GM12892 (cell line): ENCODE data around the gene FBXL19.

ENCODE experiments used
- POLR2A ChIP-seq: IDR thresholded peaks from 2 replicates; pipeline ENCODE4 v1.6.1; 2011; ENCODE audit warnings: low read depth, low read length, control low read depth
- POLR2AphosphoS5 ChIP-seq: IDR thresholded peaks from 2 replicates; pipeline ENCODE4 v1.6.1; 2011; ENCODE audit warnings: low read depth, low read length, control low read depth
- TAF1 ChIP-seq: IDR thresholded peaks from 2 replicates; pipeline ENCODE4 v1.6.1; 2011; ENCODE audit warnings: low read depth, mild to moderate bottlenecking, control low read depth, low read length, borderline replicate concordance

DNA sequence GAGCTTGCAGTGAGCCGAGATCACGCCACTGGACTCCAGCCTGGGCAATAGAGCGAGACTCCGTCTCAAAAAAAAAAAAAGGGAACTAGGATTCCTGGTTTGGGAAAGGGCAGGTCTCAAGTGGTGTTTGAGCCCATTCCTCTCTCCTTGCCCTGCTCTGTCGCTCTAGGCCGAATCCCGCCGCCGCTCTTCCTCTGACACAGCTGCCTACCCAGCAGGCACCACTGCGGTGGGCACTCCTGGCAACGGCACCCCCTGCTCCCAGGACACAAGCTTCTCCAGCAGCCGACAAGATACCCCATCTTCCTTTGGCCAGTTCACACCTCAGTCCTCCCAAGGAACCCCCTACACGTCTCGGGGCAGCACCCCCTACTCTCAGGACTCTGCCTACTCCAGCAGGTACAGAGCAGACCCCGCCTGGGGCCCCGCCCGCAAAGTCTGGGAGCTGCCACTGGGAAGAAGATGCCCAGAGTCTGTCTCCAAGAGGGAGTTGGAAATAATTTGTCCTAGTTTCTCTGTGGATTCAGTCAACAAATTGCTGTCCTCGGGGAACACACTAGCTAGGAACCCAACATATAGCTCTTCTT lies 40.6 kb downstream of the FBXL19 start:
- TF ChIP-seq POLR2A (no peak), POLR2AphosphoS5 (no peak), TAF1 (no peak)
